AG09319 (cell line): Measurements from ENCODE around the gene ID2.
"Not testable (repeated sequence)": the region's sequence is repeated elsewhere in the genome, so short reads cannot be mapped to it uniquely, and the experiment has no call there.

Experiments
- DNase-seq: peaks from one replicate; pipeline ENCODE4 v3.0.0-alpha.2; 2010; ENCODE audit warnings: low read depth; ENCODE audit errors: extremely low read depth
- TF ChIP-seq, protein P1 (sequence below): IDR thresholded peaks from 2 replicates; pipeline ENCODE4 v1.5.1; 2011; ENCODE audit warnings: low read depth, mild to moderate bottlenecking, inconsistent platforms, low read length, moderate library complexity

ID2 gene

DNA sequence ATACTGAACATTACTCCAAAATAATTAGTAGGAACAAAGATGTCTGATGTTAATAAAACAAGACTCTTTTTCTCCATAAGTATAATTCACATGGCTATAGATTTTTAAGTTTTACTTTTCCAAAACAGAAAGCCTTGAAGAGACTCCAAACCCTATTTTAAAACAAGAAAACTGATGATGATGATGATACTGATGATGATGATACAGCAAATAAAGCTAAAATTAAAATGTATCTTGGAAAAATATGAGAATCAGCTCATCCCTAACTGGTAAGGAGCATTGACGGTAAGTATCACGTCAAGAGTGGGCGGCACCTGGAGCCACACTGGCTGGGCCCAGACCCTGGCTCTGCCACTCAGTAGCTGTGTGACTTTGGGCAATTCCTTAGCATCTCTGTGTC lies 39.6 kb downstream of the ID2 start:
- DNase-seq: no peak
- TF ChIP-seq, protein P1, sequence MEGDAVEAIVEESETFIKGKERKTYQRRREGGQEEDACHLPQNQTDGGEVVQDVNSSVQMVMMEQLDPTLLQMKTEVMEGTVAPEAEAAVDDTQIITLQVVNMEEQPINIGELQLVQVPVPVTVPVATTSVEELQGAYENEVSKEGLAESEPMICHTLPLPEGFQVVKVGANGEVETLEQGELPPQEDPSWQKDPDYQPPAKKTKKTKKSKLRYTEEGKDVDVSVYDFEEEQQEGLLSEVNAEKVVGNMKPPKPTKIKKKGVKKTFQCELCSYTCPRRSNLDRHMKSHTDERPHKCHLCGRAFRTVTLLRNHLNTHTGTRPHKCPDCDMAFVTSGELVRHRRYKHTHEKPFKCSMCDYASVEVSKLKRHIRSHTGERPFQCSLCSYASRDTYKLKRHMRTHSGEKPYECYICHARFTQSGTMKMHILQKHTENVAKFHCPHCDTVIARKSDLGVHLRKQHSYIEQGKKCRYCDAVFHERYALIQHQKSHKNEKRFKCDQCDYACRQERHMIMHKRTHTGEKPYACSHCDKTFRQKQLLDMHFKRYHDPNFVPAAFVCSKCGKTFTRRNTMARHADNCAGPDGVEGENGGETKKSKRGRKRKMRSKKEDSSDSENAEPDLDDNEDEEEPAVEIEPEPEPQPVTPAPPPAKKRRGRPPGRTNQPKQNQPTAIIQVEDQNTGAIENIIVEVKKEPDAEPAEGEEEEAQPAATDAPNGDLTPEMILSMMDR: no peak

DNA sequence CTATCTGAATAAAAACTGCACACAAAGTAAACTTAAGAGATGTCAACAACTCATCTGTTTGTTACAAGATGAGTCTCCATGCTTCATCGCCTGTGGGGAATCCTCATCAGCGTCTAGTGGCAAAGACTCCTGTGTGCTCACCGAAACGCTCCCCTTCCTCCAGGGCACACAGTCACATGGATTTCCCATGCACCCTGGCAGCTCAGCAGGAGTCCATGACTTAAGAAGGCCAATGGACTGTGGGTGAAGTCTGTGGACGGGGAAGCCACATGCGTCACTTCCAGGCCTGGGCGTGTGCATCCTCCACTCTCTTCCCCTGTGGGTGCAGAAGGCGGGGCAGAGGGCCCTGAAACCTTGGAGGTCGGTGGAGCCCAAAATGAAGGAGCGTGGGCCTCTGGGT lies 41.1 kb downstream of the ID2 start:
- DNase-seq: no peak
- TF ChIP-seq, protein P1: no peak

DNA sequence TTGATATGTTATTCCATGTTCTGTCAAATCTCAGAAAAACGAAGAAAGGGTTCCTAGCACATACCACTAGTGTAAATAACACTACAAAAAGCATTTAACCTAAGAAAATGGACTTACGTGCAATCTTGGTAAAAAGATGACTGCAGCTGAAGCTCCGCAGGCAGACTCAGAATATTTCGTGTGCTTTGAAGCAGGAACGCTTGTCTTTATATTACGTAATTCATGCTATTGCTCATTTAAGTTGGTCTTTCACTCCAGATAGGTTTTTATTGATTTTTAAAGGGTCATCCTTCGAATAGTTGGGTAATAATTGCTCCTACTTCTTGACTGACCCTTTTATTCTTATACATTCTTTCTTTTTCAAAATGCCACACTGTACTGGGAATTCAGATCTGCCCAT lies 44.0 kb downstream of the ID2 start:
- no peak for DNase-seq
- TF ChIP-seq, protein P1: no peak

DNA sequence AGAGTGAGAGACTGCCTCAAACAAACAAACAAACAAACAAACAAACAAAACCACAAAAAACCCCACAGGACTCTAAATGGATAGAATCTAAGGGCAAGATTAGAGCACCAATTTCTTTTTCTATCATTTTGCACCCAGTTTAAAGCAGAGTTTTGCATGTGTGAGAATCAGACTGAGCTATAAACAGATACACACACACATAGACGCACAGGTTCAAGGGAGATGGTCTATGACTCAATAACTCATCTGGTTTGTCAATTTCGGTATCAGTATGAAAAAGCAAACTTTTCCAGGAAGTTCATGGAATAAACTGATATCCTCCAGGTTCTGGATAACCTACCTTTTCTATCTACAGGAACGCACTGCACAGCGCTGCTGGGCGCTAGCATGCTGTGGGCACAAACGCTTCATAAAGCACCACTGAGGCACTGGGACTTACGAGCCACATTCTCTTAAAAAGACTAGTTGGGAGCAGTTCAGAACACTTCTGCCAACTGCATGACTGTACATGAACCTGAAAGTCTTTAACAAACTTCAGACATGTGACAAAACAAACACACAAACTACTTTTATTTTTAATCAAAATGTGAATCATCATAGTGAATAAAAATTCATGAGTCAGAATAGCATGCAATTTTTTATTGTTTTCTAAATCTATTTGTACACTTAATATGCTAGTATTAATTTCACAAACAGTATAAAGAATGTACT lies 46.6 kb downstream of the ID2 start:
- TF ChIP-seq, protein P1: no peak
- DNase-seq: no peak

DNA sequence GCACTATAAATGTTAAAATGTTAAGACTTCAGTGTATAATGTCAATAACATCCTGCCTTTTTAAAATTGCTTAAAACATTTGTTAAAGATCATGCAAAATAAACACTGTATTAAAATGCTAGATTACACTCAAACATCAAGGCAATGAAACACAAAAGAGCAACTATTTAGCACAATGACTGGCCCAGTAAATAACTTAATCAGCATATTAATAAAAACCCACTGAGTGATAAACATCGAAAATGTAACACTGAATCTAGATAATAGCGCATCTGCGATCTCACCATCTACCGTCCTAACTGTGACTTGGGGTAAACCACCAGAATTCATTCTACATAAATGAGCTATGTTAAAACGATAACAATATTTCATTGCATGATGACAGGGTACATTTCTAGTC lies 47.2 kb downstream of the ID2 start:
- not testable (repeated sequence) for DNase-seq

DNA sequence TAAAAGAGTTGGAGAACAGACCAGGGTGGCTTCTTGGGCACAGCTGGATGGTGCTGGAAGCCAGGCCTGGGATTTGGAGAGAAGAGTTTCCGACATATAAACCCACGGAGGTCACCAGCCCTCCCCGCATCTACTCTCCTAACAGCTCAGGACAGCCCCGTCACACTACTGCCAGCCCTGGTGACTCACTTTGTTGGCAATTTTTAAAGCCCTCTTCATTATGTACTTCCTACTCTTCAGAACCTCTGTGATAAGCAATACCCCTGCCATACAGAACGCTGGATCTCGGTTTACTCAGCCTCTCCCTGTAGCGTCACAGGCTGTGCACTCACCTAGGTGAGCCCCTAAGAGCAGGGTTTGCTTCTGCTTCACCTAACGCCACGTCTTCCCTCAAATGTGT lies 48.1 kb downstream of the ID2 start:
- TF ChIP-seq, protein P1: no peak
- DNase-seq: no peak

DNA sequence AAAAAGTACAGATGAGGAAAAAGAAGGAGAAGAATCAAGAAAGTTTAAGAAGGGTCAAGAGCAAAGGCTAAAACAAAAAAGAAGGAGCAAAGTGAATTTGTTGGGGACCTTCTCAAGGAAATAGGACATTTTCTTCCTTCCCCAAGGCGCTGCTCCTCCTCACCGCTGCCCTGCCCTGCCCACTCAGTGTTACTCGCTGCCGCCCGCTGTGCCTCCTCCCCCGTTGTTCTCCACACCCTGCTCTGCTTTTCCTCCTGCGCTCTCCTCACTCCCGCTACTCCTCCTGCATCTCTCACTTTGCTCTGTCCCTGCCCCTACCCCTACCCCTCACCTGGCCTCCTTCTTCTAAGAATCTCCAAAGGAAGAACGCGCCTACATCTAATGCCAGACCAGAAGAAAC lies 50.7 kb downstream of the ID2 start:
- DNase-seq: no peak
- TF ChIP-seq, protein P1: no peak
